Sigmoid colon (tissue), 4 donors: ENCODE results near the gene GGCX.

Experiments
- CTCF ChIP-seq, 4 experiments: fragments of 450-650 bp in 3 of 4; fragments of 200-600 bp in 1 of 4; IDR thresholded peaks; one replicate each; pipeline ENCODE4 v1.5.1; 2016 to 2019; ENCODE audit warnings: antibody characterized with exemption in 4 of 4, mild to moderate bottlenecking in 3 of 4, moderate library complexity in 2 of 4
- EP300 ChIP-seq, 4 donors: sonication (generic); formaldehyde crosslinking; IDR thresholded peaks; one replicate each; pipeline ENCODE4 v1.6.1; 2017; ENCODE audit warnings: antibody characterized with exemption in 4 of 4
- POLR2A ChIP-seq, 2 donors: fragments of 450-650 bp; IDR thresholded peaks; one replicate each; pipeline ENCODE4 v1.6.1; 2016; ENCODE audit warnings: antibody characterized with exemption in 2 of 2, mild to moderate bottlenecking in 2 of 2, moderate library complexity in 2 of 2
- POLR2AphosphoS5 ChIP-seq, 4 donors: sonication (generic); formaldehyde crosslinking; IDR thresholded peaks; one replicate each; pipeline ENCODE4 v1.6.1; 2017; ENCODE audit warnings: antibody characterized with exemption in 4 of 4

DNA sequence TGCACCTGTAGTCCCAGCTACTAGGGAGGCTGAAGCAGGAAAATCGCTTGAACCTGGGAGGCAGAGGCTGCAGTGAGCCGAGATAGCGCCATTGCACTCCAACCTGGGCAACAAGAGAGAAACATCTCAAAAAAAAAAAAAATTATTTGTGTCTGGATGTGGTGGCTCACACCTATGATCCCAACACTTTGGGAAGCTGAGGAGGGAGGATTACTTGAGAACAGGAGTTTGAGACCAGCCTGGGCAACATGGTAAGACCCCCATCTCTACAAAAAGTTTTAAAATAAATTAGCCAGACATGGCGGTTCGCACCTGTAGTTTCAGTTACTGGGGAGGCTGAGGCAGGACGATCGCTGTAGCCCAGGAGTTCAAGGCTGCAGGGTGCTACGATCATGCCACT, 14.4 kb upstream of the GGCX start:
- TF ChIP-seq CTCF (IDR thresholded peaks at IDR 0.05), result no peak
- TF ChIP-seq POLR2A (IDR thresholded peaks at IDR 0.05), result no peak
- no peak for TF ChIP-seq POLR2AphosphoS5 (IDR thresholded peaks at IDR 0.05)
- no peak for TF ChIP-seq EP300 (IDR thresholded peaks at IDR 0.05)
